GM21390 (cell line): ENCODE data around the gene OR13J1.
"Not testable (repeated sequence)": the region's sequence is repeated elsewhere in the genome, so short reads cannot be mapped to it uniquely, and the experiment has no call there.

Source experiments
- ATAC-seq: cut with Tn5 transposase; IDR thresholded peaks from one replicate; pipeline ENCODE4 v1.9.1; 2021; ENCODE audit not compliant: unreplicated experiment

Gene OR13J1

DNA sequence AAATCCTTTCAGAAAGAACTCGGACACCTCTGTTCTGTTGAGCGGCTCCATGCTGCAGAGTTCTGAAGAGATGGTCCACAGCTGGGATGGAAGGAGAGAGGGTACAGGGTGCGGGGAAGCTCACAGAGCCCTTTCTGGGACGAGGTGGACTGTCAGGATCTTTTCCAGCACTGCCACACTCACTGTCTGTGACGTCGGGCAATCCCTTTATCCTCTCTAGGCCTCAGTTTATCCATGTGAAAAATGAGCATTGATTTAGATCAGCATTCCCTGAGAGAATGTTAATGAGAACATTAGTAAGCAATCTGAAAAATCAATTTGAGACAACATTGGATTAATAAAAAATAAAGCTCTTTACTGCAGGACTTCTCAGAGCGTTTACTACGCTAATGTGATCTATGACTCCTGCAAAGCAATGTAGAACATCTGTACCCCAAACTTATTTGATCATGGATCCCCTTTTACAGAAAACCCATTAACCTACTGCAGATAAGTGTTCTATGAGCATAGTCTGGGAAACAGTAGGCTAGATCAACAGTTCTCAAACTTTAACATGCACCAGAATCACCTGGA is at the start of gene OR13J1:
OR13J1 (minus strand) TSS at position 51 of the 573 bp plus-strand sequence; CDS start at position 51, 0 bp downstream.
- ATAC-seq: no peak

GRCh38 chr9:35919212-35920008 is 49.2 kb upstream of the OR13J1 start:
- ATAC-seq: no peak

DNA sequence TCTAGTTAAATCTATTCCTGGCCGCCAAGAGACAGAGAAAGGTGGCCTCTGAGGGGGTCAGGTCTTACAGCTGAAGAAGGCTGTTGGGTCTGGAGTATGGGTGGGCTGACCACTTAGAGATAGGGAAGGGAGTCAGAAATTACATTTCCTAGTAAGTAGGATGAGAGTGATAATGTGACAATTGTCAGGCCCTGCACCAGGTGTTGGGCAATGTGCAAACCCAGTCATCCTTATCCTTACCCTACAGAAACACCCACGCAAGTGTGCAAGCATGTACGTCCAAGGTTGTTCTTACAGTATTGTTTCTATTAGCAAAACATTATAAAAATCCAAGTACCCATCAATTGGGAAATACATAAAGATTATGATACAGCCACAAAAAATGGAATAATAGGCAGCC is 48.6 kb upstream of the OR13J1 start:
- ATAC-seq: no peak

GRCh38 chr9:35917261-35917660 is 47.1 kb upstream of the OR13J1 start:
- no peak for ATAC-seq

GRCh38 chr9:35915681-35916294 is 45.6 kb upstream of the OR13J1 start:
- no peak for ATAC-seq

- ATAC-seq: no peak
Observed at GRCh38 chr9:35914301-35914807, 44.2 kb upstream of the OR13J1 start.

GRCh38 chr9:35913429-35913828 is 43.2 kb upstream of the OR13J1 start:
- ATAC-seq: not testable (repeated sequence)

DNA sequence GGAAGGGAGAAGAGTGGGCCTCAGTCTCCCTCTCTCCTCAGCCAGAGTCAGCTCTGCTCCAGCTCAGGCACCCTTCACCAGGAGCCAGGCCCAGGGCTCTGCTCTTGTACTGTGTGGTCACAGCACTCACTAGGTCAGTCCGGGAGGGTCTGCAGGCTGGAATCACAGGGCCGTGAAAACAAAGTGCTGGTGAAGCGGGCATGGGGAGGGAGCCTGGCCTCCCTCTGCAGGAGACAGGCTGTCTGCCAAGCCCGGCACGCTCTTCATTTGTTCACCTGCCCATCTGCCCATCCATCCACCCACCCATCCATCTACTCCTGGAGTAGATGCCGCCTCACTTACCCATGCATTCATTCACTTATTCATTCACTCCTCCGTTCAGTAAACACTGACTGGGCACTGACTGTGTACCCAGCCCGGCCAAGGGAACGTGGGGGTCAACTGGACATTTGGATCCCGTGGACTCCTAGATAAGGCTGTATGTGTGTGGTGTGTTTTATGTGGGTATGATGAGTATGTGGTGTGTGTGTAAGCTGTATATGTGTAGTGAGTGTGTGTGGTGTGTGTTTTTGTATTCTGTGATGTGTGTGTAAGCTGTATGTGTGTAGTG is 42.7 kb upstream of the OR13J1 start:
- no peak for ATAC-seq

GRCh38 chr9:35911690-35912089 is 41.5 kb upstream of the OR13J1 start:
- ATAC-seq: no peak

GRCh38 chr9:35910613-35911359 is 40.6 kb upstream of the OR13J1 start:
- no peak for ATAC-seq

- no peak for ATAC-seq
Observed at GRCh38 chr9:35909687-35910612, 39.7 kb upstream of the OR13J1 start.

DNA sequence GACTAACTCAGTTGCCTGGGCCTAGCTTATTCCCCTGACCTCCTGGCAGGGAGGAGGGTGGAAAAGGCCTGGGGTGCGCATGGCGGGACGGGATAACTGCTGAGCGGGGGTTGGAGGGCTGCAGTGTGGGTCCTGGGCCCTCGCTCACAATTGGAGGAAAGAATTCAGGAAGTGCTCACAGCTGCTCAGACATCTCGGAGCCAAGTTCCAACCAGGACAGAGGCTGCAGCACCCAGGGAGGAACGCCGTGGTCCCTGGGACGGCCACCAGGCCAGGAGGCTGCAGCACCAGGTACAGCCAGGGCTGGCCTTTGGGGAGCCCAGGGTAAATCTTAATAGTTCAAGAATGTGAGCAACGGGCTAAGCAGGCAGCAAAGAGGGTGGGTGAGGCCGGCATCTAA is 39.1 kb upstream of the OR13J1 start, which contains the start of gene SPAAR:
SPAAR (plus strand) TSS at position 217 of the 400 bp plus-strand sequence. CDS start 974 bp downstream, outside the sequence.
- no peak for ATAC-seq

DNA sequence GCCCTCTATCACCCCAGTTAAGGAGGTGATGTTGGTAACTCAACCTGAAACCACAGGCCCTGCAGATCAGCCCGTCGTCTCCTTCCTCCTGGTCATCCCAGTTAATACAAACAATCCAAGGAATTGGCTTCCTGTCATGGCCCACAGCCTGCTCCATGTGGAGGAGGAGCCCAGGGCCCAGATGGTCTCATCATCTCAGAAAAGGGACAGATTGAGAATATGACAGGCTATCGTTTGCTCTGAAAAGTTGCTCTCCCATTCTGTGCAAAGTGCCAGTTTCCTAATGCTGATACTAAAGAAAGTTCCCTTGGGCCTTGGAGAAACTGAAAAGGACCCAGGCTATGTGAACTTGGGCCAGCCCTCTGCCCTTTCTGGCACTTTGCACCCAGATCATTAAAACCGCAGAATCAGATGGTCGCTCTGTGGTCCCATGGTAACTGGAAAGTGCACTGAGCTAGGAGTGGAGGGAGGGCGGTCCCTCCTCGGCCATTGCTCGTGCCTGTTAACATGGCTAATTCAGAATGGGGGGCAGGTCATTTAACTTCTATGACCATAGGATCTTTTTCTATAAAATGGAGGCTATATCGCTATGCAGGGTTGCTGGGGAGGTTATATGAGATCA is 38.4 kb upstream of the OR13J1 start:
- ATAC-seq: no peak

- ATAC-seq: no peak
Observed at GRCh38 chr9:35907711-35908503, 37.7 kb upstream of the OR13J1 start.

GRCh38 chr9:35906923-35907699 is 36.9 kb upstream of the OR13J1 start:
- ATAC-seq: no peak

- ATAC-seq: no peak
Observed at GRCh38 chr9:35905912-35906679, 35.9 kb upstream of the OR13J1 start, which contains the start of gene HRCT1. Gene HRCT1 (plus strand): TSS chr9:35906202. CDS start chr9:35906288, 86 bp downstream.
